Measurements from ENCODE around the gene KLHL21. TPM values are rescaled to one million over a fixed set of nuclear protein-coding genes. Genes with fewer than 3 reads are reported as not detected.

The KLHL21 gene
- total RNA-seq, 1 experiment from 2014 or later: 24.4 TPM

DNA sequence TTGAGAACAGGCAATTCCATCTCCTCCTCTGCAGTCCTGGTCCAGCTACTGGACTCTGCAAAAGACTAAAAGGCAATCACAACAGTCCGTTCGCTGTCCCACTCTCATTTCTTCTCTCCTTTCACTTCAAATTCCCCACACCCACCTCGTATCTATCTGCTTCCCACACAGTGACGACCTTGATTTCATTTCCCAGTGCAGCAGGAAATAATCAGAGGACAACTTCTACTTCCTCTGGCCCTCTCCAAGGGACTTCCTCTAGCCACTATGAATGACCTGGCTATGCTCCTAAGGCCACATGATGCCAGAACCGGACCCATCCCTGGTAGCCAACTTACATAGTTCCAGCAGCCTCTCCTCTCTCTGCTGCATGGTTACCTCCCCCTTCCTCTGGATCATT, 56.3 kb downstream of the KLHL21 start:
- H3K4me2 ChIP-seq: no peak overlapping the region
- intact Hi-C loops (cut with micrococcal nuclease; ENCODE audit: unreplicated experiment): no loop called here
- no peaks in the 10 kb centered on the region for H3K9me3 ChIP-seq (ENCODE audit: insufficient read depth, low read depth)
- CTCF ChIA-PET: no interaction called here
- H3K79me2 ChIP-seq (ENCODE audit: low read depth): no peaks in the 10 kb centered on the region
- H3K4me1 ChIP-seq (replicated peaks; ENCODE audit: insufficient read depth): no peaks in the 10 kb centered on the region
- H4K20me1 ChIP-seq (ENCODE audit: insufficient read depth): peaks cover 3% of the 10 kb centered on the region; the same call in 1 of the 2 replicates
- no peaks in the 10 kb centered on the region for H3F3A ChIP-seq (ENCODE audit: insufficient read depth, low read depth)
- TF ChIP-seq EZH2 (IDR thresholded peaks at IDR 0.05; ENCODE audit: low read depth): no peak
- TF ChIP-seq, protein P1, sequence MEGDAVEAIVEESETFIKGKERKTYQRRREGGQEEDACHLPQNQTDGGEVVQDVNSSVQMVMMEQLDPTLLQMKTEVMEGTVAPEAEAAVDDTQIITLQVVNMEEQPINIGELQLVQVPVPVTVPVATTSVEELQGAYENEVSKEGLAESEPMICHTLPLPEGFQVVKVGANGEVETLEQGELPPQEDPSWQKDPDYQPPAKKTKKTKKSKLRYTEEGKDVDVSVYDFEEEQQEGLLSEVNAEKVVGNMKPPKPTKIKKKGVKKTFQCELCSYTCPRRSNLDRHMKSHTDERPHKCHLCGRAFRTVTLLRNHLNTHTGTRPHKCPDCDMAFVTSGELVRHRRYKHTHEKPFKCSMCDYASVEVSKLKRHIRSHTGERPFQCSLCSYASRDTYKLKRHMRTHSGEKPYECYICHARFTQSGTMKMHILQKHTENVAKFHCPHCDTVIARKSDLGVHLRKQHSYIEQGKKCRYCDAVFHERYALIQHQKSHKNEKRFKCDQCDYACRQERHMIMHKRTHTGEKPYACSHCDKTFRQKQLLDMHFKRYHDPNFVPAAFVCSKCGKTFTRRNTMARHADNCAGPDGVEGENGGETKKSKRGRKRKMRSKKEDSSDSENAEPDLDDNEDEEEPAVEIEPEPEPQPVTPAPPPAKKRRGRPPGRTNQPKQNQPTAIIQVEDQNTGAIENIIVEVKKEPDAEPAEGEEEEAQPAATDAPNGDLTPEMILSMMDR (conservative IDR thresholded peaks at IDR 0.05): no peak
- H2AFZ ChIP-seq: no peak overlapping the region
- BruUV-seq (replicated peaks): no TSS peak
- no peak overlapping the region for H3K27ac ChIP-seq
- no peak overlapping the region for H3K4me3 ChIP-seq
- no peaks in the 10 kb centered on the region for H3K36me3 ChIP-seq (ENCODE audit: low read depth)
- no peaks in the 10 kb centered on the region for H3K27me3 ChIP-seq (ENCODE audit: insufficient read depth, low read depth)
- H3K9me2 ChIP-seq (ENCODE audit: insufficient read depth): no peaks in the 10 kb centered on the region
- DNase-seq: no peak
- POLR2A ChIA-PET (ENCODE audit: unreplicated experiment): no interaction called here

DNA sequence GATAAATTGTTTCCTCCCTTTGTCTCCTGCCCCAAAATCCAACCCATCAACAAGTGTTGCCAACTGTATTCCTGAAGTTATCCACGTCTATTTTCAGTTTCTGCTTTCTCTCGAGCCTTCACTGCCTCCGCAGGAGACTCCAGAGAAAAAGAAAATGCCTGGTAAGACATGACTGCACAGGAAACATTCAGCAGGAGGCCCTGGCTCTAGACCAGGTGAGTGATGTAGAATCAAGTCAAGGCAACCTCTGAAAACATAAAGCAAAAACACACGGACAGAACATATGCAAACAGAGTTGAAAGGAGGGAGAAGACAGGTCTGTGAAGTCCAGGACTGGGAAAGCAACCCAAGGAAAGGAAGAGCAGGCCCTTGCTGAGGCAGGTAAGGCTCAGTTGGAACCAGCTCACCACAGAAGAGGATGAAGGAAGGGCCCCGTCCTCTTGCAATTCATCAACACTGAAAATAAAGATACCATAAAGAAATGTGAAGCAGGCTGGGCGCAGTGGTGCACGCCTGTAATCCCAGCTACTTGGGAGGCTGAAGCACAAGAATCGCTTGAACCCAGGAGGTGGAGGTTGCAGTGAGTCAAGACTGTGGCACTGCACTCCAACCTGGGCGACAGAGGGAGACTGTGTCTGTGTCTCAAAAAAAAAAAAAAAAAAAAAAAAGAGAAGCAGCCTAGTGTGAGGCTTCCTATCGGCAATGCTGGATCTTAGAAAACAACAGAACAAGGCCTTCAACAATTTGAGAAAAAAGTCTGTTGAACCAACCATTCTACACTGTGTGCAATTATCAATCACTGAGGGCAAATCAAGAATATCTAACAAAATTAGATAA, 57.2 kb downstream of the KLHL21 start:
- H3K27me3 ChIP-seq (ENCODE audit: insufficient read depth, low read depth): no peaks in the 10 kb centered on the region
- no peaks in the 10 kb centered on the region for H3K36me3 ChIP-seq (ENCODE audit: low read depth)
- CTCF ChIA-PET: no interaction called here
- no peaks in the 10 kb centered on the region for H3K9me3 ChIP-seq (ENCODE audit: insufficient read depth, low read depth)
- BruUV-seq (replicated peaks): no TSS peak
- DNase-seq: no peak
- no peak for TF ChIP-seq EZH2 (IDR thresholded peaks at IDR 0.05; ENCODE audit: low read depth)
- TF ChIP-seq, protein P1 (conservative IDR thresholded peaks at IDR 0.05): no peak
- H3K4me3 ChIP-seq: no peak overlapping the region
- H4K20me1 ChIP-seq (ENCODE audit: insufficient read depth): no peaks in the 10 kb centered on the region; the same call in 1 of the 2 replicates
- no peak overlapping the region for H3K4me2 ChIP-seq
- H2AFZ ChIP-seq: no peak overlapping the region
- H3K79me2 ChIP-seq (ENCODE audit: low read depth): no peaks in the 10 kb centered on the region
- intact Hi-C loops (cut with micrococcal nuclease; ENCODE audit: unreplicated experiment): no loop called here
- H3K4me1 ChIP-seq (replicated peaks; ENCODE audit: insufficient read depth): no peaks in the 10 kb centered on the region
- no peaks in the 10 kb centered on the region for H3F3A ChIP-seq (ENCODE audit: insufficient read depth, low read depth)
- H3K27ac ChIP-seq: no peak overlapping the region
- POLR2A ChIA-PET (ENCODE audit: unreplicated experiment): no interaction called here
- no peaks in the 10 kb centered on the region for H3K9me2 ChIP-seq (ENCODE audit: insufficient read depth)

DNA sequence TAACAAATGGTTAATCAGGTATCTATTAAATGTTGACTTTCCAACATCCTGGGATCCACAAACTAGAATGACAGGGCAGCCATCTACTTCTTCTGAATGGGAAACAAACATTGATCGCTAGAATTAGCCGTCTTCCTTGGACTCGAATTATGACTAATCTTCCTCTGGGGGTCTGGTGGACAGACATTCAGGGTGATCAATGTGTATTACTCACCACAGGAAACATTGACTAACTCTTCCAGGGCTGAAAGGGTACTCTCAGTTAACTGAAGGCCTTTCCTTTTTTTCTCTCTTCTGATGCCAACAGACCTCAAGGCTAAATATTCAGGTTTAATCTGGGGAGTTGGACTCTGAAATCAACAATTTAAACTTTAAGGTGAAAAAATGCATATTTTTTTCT, 57.8 kb downstream of the KLHL21 start:
- no peaks in the 10 kb centered on the region for H3K9me2 ChIP-seq (ENCODE audit: insufficient read depth)
- no peak for DNase-seq
- CTCF ChIA-PET: no interaction called here
- H3K27me3 ChIP-seq (ENCODE audit: insufficient read depth, low read depth): no peaks in the 10 kb centered on the region
- H4K20me1 ChIP-seq (ENCODE audit: insufficient read depth): no peaks in the 10 kb centered on the region; the same call in 1 of the 2 replicates
- POLR2A ChIA-PET (ENCODE audit: unreplicated experiment): no interaction called here
- no peaks in the 10 kb centered on the region for H3K36me3 ChIP-seq (ENCODE audit: low read depth)
- no peak overlapping the region for H2AFZ ChIP-seq
- H3F3A ChIP-seq (ENCODE audit: insufficient read depth, low read depth): no peaks in the 10 kb centered on the region
- no peaks in the 10 kb centered on the region for H3K9me3 ChIP-seq (ENCODE audit: insufficient read depth, low read depth)
- no peak overlapping the region for H3K4me3 ChIP-seq
- no peaks in the 10 kb centered on the region for H3K79me2 ChIP-seq (ENCODE audit: low read depth)
- no peak overlapping the region for H3K4me2 ChIP-seq
- TF ChIP-seq, protein P1 (conservative IDR thresholded peaks at IDR 0.05): no peak
- TF ChIP-seq EZH2 (IDR thresholded peaks at IDR 0.05; ENCODE audit: low read depth): no peak
- intact Hi-C loops (cut with micrococcal nuclease; ENCODE audit: unreplicated experiment): no loop called here
- BruUV-seq (replicated peaks): no TSS peak
- H3K4me1 ChIP-seq (replicated peaks; ENCODE audit: insufficient read depth): no peaks in the 10 kb centered on the region
- H3K27ac ChIP-seq: no peak overlapping the region

Other genes with a start within 250 kb of the KLHL21 start
- 62.2 and 70.2 TPM in 2 replicates for gene ACOT7, start 209.1 kb downstream of the KLHL21 start, total RNA-seq (2021)
- gene HES2, start 182.9 kb downstream of the KLHL21 start, total RNA-seq (2021): 2.1 and 4.2 TPM in 2 replicates
- 18.6 and 32.3 TPM in 2 replicates for gene ESPN, start 178.1 kb downstream of the KLHL21 start, total RNA-seq (2021)
- gene TNFRSF25, start 136.7 kb downstream of the KLHL21 start, total RNA-seq (2021): 12.3 and 21.1 TPM in 2 replicates
- gene PLEKHG5, start 111.2 kb downstream of the KLHL21 start, total RNA-seq (2021): 11.3 and 12.6 TPM in 2 replicates
- 17.6 and 28.4 TPM in 2 replicates for gene NOL9, start 48.4 kb downstream of the KLHL21 start, total RNA-seq (2021)
- not detected in 2 replicates for gene TAS1R1, start 47.6 kb downstream of the KLHL21 start, total RNA-seq (2021)
- gene ZBTB48, start 22.9 kb downstream of the KLHL21 start, total RNA-seq (2021): 17.2 and 25.5 TPM in 2 replicates
- 18.2 and 20.9 TPM in 2 replicates for gene PHF13, start 10.9 kb upstream of the KLHL21 start, total RNA-seq (2021)
- gene THAP3, start 22.0 kb upstream of the KLHL21 start, total RNA-seq (2021): 14.6 and 18.7 TPM in 2 replicates
- 49.2 and 52.8 TPM in 2 replicates for gene DNAJC11, start 98.9 kb upstream of the KLHL21 start, total RNA-seq (2021)
- 72.3 and 75.3 TPM in 2 replicates for gene CAMTA1, start 182.6 kb upstream of the KLHL21 start, total RNA-seq (2021)

Data from PC-9 (cell line).